ENCODE data around the gene PLEKHF1.
"Not testable (repeated sequence)": the region's sequence is repeated elsewhere in the genome, so short reads cannot be mapped to it uniquely, and the experiment has no call there.

Gene PLEKHF1

DNA sequence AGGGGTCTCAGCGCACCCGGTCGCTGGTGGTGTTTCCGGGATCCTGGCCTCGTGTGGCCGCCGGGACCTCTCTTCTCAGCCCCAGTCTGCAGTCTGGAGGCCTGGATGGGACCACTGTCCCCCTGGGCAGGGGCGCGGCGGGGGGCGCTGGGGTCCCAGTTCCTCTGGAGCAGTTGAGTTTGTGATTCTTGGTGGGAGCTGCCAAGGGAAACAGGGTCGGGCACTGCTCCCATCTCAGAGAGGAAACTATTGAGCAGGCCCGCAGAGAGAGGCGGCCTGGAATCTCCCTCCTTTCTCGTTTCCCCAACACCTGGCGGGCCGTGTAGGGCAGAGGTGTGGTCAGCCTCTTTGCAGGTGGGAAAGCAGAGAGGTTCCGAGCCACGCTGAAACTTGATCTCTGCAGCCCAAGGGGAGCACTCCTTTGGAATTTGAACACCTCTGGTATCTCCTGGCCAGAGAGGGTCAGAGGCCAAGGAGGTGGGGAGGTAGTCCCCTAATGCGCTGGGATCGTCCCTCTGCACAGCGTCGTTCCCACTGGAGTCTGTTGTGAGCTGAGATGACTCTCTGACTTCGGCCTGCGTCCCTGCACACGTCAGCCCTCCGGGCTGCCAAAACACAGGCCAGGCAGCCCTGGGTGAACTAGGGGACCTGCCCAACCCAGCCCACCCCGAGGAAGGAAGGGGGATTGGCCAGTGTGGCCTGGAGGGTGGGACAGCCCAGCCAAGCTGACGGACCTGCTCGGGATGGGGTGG, 741 bp downstream of the PLEKHF1 start:
- no peak for DNase-seq

DNA sequence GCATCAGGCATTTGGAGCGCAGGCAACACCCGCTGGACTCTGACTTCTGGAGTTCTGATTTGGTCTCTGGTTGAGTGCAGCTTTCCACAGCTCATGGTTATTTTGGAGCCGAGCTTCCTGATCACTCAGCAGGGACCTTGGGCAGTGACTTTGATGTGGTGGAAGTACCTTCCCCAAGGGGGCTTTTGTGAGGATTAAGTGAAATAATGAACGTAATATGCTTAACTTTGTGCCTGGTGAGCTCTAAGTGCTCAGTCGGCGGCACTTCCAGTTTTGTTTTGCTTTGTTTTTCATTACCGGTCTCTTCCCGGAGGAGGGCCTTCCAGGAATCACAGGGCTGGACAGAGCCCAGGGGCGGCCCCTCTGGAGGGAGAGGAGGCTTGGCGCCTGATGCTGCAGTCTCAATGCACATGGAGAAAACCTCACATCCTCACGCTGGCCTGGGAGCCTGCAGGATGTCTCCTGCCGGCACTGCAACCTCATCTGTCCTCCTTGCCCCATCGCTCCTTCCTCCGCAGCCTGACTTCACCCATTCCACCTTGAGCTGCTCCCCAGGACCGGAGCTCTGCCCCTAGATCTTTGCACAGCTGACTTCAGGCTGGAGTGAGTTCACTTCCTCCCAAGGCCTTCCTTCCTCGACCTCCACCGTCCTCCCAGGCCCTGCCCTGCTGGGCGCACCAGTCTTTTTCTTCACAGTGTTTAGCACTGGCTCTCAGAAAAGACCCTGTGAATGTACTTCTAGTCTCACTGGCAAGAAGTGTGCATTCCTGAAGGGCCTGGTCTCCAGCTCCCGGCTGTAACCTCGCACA, 1.5 kb downstream of the PLEKHF1 start:
- DNase-seq: no peak

DNA sequence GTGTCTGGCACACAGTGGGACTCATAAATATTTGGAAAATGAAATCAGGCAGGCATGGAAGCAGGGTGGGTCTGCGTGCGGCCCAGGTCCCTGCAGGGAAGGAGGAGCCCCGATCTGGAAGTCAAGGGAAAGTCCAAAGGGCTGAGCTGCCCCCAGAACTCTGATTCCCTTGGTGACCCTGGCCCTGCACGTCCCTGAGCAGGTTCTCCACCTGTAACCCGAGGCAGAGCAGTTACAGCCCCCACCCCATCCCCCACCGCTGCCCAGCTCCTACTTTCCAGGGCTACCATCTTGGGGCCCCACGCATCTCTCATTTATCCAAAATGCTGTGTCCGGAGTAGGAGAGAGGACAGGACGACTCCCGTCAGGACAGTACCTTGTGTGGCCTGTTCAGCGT, 2.1 kb downstream of the PLEKHF1 start:
- no peak for DNase-seq

DNA sequence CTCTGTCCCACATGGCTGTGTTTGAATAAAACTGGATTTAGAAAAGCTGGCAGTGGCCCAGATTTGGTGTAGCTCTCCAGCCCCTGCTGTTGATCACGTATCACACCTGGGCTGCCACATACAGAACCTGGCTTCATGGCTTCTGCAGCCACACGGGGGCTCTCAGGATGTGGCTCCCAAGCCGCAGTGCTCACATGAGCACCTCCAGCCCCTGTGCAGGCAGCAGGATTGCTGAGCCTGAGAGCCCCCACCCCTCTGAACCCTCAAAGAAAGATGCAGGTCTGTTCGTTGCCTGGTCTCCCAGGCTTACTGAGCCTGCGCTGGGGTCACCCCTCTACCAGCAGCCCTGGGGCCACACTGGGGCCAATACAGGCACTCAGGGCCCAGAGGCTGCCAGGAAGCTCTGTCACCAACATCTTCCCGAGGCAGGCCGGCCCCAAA, 2.7 kb downstream of the PLEKHF1 start:
- no peak for DNase-seq

DNA sequence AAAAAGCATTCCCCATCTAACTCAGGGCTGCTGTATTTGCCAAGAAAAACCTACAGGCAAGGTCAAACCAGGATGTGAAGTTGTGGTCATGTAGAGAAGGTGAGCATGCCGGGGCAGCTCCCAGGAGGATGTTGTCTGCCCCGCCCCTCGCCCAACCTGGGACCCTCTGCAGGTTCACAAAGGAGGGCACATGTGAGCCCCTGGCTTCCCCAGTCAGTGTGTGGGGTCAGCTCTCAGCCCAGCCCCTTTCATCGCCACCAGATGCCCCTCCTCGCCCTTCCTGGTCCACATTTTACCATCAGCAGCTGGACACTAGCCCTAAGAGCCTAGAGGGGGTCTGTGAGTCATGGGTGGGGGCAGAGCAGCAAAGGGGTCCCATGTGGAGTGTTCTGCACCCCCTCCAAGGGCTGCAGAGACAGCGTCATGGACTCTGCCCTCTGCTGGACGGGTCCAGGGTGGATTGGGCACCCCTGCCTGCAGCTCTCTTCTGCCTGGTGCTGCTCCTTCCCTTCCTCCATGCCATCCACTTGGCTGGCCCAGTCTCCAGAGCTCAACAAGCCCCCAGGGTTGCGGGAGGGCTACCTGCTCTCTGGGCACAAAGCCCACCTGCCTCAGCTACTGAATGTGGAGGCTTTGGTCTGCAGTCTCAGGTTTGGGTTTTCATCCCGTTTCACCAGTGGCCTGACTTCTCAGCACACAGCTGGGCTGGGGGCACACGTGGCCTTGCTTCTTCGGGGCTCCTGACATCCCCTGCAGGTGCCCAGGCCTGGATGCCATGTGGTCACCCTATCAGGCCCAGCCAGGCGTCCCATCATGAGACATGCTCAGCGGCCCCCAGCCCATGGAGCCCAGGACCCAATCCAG, 3.7 kb downstream of the PLEKHF1 start:
- no peak for DNase-seq

DNA sequence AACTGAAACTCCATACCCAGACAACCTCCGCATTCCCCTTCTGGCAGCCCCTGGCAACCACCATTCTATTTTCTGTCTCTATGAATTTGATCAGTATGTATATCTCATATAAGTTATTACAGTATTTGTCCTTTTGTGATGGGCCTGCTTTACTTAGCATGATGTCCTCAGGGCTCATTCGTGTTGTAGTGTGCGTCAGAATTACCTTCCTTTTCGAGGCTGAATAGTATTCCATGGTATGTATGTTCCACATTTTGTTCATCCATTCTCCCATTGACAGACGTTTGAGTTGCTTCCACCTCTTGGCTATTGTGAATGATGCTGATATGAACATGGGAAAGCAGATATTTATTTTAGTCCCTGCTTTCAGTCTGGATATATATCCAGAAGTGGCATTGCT, 5.0 kb downstream of the PLEKHF1 start:
- no peak for DNase-seq

DNA sequence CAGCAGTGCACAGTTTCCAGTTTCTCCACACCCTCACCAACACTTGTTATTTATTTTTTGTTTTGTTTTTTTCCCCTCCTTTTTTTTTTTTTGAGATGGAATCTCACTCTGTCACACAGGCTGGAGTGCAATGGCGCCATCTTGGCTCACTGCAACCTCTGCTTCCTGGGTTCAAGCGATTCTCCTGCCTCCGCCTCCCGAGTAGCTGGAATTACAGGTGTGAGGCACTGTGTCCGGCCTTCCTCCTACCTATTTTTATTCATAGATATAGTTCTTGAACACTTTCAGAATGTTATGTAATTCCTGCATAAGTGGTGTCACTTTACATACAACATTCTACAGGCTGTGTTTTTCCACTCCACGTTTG, 5.7 kb downstream of the PLEKHF1 start:
- DNase-seq: not testable (repeated sequence)

DNA sequence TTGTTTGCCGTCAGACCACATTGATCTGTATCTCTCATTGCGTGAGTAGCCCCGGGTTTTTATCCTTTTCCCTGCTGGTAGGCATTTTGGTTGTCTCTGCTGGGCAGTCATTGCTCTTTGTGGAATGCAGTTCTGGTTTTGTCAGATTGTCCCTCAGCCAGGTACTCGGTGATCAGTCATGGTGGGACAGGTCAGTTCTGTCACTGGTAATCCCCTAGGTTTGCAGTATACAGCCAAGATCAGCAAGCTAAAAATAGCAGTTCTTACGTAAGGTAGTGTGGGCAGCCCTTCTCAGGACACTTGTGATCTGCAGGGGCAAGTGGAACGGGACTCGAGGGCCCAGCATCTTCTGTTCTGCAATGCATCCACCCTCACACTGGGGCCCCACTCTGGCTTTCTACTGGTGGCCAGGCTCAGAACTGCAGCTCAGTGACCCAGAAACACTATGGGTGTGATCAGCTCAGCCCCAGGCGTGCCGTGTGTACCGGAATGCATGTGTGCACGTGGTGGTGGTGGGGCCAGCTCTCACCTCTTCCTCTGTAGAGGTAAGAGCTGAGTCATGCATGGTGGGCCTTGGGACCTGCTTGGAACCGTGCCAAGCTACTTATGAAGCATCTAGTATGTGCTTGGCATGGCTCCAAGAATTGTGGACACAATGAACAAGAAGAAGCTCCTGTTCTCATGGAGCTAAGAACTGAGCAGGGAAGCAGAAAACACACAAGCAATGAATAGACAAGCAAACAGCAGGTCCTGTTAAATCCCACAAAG, 6.3 kb downstream of the PLEKHF1 start:
- DNase-seq: peak; percentile 34 to 64 (median 44)

DNA sequence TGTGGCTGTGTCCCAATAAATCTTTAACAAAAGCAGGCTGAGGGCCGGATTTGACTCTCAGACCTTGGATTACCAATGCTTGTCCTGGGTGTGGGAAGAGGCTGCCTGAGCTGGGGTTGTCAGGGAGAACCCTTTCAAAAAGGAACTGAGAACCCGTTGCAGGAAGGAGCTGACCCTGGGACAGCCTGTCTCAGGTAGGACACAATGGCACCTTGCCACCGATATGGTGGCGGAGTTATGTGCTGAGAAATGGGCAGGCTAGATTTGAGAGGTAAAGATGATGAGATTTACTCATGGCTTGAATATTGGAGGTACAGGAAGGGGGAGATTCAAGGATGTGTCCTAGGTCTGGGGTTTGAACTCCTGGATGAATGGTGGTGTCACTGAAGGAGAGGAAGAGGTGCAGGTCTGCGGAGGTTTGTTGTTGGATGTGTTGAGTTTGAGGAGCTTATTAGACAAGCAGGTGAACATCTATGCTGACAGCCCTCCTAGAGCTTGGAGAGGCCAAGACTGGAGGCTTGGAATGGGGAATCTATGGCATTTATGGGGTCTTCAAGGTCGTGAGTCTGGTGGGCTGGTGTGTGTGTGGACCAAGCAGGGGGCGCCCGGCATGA, 7.2 kb downstream of the PLEKHF1 start:
- DNase-seq: no peak

DNA sequence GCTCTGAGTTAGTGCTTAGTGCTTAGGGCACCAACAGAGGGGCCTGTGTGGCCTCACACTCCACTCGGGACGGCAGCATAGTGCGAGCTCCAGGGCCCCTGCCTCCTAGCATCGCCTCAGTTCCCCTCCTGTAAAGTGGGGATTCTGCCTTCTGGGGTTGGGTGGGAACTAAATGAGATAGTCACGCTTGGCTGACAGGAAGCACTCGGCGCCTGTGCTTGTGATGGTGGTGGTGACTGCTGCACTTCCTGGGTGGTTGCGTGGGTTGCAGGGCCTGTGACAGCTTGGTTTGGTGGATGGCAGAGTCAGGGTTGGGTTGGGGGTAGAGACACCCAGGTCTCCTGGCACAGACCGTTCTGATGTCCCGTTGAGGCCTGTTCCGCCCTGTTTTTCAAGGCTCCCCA, 7.7 kb downstream of the PLEKHF1 start:
- DNase-seq: peak; percentile 39 to 65 (median 54)

DNA sequence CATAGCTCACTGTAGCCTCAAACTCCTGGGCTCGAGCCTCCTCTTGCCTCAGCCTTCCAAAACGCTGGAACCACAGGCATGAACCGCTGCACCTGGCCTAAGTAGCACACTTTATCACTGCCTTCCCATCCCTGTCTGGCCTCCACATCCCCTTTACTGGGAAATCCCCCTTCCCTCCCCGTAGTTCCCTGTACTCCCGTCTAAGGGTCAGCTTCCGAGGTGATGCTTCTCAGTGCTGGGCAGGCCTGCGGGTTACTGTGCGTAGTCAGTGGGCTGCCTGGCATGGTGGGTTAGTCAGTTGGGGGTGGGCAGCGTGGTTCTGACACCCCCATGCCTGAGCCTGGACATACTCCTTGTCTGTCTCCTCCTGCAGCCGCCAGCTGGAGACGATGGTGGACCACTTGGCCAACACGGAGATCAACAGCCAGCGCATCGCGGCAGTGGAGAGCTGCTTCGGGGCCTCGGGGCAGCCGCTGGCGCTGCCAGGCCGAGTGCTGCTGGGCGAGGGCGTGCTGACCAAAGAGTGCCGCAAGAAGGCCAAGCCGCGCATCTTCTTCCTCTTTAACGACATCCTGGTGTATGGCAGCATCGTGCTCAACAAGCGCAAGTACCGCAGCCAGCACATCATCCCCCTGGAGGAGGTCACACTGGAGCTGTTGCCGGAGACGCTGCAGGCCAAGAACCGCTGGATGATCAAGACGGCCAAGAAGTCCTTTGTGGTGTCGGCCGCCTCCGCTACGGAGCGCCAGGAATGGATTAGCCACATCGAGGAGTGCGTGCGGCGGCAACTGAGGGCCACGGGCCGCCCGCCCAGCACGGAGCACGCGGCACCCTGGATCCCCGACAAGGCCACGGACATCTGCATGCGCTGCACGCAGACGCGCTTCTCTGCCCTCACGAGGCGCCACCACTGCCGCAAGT, 8.4 kb downstream of the PLEKHF1 start:
- no peak for DNase-seq

DNA sequence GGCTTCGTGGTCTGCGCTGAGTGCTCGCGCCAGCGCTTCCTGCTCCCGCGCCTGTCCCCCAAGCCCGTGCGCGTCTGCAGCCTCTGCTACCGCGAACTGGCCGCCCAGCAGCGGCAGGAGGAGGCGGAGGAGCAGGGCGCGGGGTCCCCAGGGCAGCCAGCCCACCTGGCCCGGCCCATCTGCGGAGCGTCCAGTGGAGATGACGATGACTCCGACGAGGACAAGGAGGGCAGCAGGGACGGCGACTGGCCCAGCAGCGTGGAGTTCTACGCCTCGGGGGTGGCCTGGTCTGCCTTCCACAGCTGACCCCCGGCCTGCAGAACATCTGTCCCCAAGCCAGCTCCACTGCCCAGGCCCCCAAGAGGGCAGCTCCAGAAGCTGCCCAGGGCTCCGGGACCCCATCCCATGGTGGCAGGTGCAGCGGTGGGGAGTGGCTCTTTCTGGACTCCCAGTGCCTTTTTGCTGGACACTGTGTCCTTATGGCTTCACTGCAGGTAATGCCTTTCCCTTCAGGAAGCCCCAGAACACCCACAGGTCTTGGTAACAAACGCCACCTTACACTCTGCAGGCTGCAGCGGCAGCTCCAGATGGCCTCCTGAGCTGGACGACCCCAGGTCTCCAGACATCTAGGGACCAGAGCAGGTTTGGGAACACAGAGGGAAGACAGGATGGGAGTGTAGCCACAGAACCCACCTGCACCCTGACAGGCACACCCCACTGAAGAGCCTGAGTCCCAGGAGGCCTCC, 9.3 kb downstream of the PLEKHF1 start:
- no peak for DNase-seq

DNA sequence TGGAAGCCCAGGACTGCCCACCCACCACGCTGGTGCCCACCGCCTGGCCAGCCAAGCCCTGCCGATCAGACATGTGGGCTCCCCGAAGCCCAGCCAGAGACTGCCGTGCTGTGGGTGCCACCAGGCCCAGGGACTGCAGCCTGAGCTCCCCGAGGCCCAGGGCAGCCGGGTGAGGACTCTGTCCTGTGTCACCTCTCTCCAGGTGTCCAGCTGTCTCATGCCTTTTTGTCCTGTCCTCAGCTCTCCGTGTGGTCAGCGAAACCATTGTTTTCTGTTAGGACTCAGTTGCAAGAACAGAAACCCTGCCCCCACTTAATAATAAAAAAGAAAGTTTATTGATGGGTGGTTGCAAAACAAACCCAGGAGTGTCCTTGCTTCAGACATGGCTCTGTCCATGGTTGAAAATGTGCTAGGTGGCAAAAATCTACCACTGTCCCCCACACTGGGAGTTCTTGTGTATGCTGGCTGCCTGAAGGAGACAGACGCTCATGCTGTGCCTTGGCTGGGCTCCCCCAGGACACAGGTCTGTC, 9.9 kb downstream of the PLEKHF1 start:
- no peak for DNase-seq

DNA sequence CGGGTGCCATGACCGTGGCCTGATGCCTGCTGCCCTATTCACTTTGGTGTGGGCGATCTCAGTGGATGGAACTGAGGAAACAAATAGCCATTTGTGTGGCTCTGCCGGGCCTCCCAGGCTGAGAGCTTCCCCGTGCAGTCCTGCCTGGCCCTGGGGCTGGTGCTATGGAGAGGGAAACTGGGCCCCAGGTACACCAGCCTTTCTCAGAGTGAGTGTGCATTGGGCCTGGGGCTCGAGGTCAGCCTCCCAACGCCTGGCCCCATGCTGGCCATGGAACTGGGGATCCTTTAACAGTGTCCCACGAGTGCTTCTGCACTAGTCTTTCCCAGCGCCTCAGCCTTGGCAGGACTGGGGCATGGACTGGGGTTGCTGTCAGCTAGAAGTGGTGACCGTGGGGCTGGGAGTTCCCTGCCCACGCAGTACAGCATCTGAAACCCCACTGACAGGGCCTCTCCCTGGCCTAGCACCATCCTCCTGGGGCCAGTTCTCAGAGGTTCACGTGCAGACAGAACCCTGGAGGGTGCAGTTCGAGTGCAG, 10.5 kb downstream of the PLEKHF1 start:
- DNase-seq: no peak

DNA sequence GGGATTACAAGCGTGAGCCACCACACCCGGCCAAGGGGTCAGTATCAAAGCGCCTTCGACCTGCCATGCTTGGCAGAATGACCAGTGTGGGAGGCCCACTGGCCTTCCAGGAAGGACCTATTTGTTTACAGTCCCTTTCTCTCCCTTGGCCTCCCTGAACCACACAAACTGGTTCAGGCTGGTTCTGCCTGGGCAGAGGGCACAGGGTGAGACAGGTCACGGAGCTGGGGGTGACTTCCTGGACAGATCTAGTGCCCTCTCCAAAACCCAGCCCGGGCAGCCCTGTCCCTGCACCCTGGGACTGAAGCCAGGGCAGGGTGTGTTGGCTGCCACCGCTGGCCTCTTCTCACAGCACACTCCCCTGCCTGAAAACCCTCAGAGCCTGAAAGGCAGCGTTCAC, 11.3 kb downstream of the PLEKHF1 start:
- no peak for DNase-seq

DNA sequence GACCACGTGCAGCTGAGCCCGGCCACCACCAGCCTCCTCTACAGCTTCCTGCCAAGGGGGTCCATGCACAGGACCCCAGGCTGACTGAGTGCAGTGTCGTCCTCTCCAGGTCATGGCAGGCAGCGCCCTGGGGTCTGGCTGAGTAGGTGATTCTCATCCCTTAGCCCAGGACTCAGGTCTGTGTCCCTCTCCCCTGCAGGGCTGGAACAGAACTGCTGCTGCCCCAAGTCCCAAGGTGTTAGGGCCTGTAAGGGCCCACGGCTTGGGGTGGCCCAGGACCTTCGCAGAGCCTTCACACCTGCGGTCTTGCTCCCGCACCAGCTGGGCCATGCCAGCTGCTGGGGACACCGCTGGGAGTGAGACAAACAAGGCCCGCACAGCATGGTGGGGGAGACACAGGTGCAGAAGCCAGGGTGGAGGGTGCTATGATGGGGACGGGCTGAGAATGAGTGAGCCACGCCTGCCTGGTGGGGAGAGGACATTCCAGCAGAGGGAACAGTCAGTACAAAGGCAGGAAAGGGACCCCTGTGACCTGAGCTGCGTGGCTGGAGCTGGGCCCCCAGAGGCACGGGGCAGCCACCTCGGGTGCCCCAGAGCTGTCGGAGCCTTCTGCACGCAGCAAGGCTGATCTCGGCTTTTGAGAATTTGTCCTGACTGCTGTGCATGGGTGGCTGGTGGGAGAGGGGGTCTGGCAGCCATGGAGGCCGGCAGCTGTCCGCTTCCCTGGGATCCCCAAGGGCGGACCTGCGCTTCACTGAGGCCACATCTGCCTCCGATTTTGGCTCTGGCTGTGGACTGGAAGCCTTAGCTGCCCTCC, 11.9 kb downstream of the PLEKHF1 start:
- DNase-seq: no peak

DNA sequence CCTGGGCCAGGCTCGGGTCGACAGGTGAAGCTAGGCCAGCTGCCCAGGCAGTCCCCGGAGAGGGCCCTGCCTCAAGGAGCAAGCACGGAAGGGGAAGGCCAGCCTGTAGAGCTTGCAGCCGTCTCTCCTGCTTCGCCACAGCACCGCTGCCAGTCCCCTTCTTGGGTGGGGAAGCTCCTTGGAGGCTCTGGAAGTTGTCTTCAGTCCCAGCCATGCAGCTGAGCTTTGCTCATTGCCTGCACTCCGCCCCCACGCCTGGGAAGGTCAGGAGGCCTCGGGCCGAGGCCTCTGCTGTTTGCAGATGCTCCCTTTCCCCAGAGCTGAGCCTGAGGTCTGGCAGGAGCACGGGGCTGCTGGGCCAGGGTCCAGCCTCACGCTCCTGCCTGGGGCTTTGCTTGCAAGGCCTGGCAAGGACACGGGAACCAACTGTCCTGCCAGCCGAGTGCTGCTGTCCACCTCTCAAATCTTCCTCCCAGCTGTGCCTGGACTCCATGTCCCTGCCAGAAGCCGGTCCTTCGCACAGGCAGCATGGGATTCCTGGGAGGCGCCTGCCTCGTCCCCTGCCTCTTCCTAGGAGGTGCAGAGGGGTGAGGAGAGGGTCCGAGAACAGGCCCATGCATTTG, 13.3 kb downstream of the PLEKHF1 start:
- DNase-seq: no peak

DNA sequence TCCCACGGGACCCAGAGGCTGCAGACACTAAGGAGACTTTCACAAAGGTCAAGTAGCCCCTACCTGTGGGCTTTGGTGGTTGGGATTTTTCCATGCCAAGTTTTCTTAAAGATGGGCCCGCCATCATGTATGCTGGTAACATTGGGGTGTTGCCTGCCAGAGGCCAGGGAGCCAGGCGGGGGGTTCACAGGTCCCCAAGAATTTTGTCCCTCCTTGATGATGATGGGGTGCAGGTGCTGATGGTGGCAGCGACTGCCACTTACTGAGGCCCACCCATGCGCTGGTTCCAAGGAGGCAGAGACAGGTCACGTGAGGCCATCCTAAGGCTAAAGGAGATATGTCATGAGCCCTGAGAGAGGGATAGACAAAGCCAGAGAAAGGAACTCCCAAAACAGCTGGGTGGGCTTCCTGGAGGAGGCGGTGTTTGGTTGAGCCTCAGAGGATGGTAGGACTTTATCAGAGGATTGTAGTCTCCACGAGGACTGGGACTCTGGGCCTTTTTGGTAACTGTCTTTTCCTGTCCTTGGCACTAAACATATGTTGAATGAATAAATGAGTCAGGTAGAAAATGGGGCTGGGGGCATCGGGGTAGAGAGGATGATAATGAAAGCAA, 14.4 kb downstream of the PLEKHF1 start:
- no peak for DNase-seq
